ENCODE measurements around the gene GAD2.
A peak's percentile ranks its signal among the peaks of the same experiment; 100 is the strongest.
"Not testable (repeated sequence)": the region's sequence is repeated elsewhere in the genome, so short reads cannot be mapped to it uniquely, and the experiment has no call there.

The GAD2 gene

GRCh38 chr10:26326851-26327250 lies 110.3 kb downstream of the GAD2 start:
- DNase-seq: no peak

- no peak for DNase-seq
Observed at GRCh38 chr10:26327811-26328210, 111.2 kb downstream of the GAD2 start.

GRCh38 chr10:26331371-26331770 lies 114.8 kb downstream of the GAD2 start:
- no peak for DNase-seq

- no peak for DNase-seq
Observed at GRCh38 chr10:26334232-26334931, 117.8 kb downstream of the GAD2 start.

- peak; percentile 1 for DNase-seq
Observed at GRCh38 chr10:26334932-26335573, 118.5 kb downstream of the GAD2 start.

GRCh38 chr10:26335574-26336093 lies 119.1 kb downstream of the GAD2 start:
- no peak for DNase-seq

GRCh38 chr10:26336979-26337378 lies 120.4 kb downstream of the GAD2 start:
- DNase-seq: no peak

GRCh38 chr10:26341701-26342100 lies 125.1 kb downstream of the GAD2 start:
- no peak for DNase-seq

GRCh38 chr10:26348821-26349417 lies 132.3 kb downstream of the GAD2 start:
- not testable (repeated sequence) for DNase-seq

Measured in NK-92 treated with Interleukin-12 subunit alpha and Interleukin-12 subunit beta, amount 100 ng/mL, for 24 hours (cell line).